T-cell (primary cell): ENCODE data around the gene FAM117B. TPM values are rescaled to one million over a fixed set of nuclear protein-coding genes. Genes with fewer than 3 reads are reported as not detected.

ENCODE experiments used
- ATAC-seq, 4 experiments: fragments of 200-7000 bp in 3 of 4; fragments of 150-1000 bp in 1 of 4; cut with Tn5 transposase; replicated peaks in 1 of 4; 1 replicate in 3 of 4; 2 replicates in 1 of 4; pipeline ENCODE4 v1.10.0; 2021; ENCODE audit warnings: moderate library complexity in 3 of 4, mild to moderate bottlenecking in 2 of 4, moderate number of reproducible peaks in 1 of 4
- CTCF ChIA-PET, 2 donors: fragments of 300-600 bp; sonication (Branson Sonifier 250); formaldehyde crosslinking; loops; one replicate each; lab custom pipeline; 2022; ENCODE audit warnings: antibody characterized with exemption in 2 of 2; lab: Charles Lee
- POLR2A ChIA-PET, 2 donors: fragments of 300-600 bp; sonication (Branson Sonifier 250); formaldehyde crosslinking; loops; one replicate each; lab custom pipeline; 2022; ENCODE audit warnings: antibody characterized with exemption in 2 of 2; lab: Charles Lee
- DNase-seq, 35 experiments: peaks; one replicate each; pipeline versions ENCODE4 v3.0.0 to v3.0.0-alpha.2; 2013 to 2023
- H3K27ac ChIP-seq: one replicate; pipeline ENCODE4 v1.5.1; 2013; ENCODE audit warnings: low read length
- H3K27me3 ChIP-seq, 2 experiments: replicated peaks in 1 of 2; 1 replicate in 1 of 2; 2 replicates in 1 of 2; pipeline versions ENCODE4 v1.6.1 to v1.7.0; 2013; ENCODE audit warnings: low read length in 1 of 2, mixed read lengths in 1 of 2; ENCODE audit not compliant: control insufficient read depth in 2 of 2, insufficient read depth in 2 of 2; ENCODE audit errors: extremely low read depth in 1 of 2
- H3K36me3 ChIP-seq, 2 donors: 1 replicate in 1 of 2; 2 replicates in 1 of 2; pipeline versions ENCODE4 v1.6.1 to v1.7.0; 2013; ENCODE audit warnings: low read length in 1 of 2; ENCODE audit not compliant: control insufficient read depth in 2 of 2, insufficient read depth in 1 of 2; ENCODE audit errors: extremely low read depth in 1 of 2
- H3K4me1 ChIP-seq, 2 experiments: 1 replicate in 1 of 2; 2 replicates in 1 of 2; pipeline versions ENCODE4 v1.6.1 to v1.7.0; 2013; ENCODE audit warnings: low read length in 2 of 2, mixed read lengths in 1 of 2; ENCODE audit not compliant: insufficient read depth in 2 of 2, control insufficient read depth in 1 of 2; ENCODE audit errors: extremely low read depth in 1 of 2
- H3K4me3 ChIP-seq, 2 donors: 1 replicate in 1 of 2; 2 replicates in 1 of 2; pipeline versions ENCODE4 v1.5.1 to v1.7.0; 2013; ENCODE audit warnings: mild to moderate bottlenecking in 2 of 2, low read length in 1 of 2, moderate library complexity in 1 of 2; ENCODE audit not compliant: control insufficient read depth in 1 of 2; ENCODE audit errors: extremely low read depth in 1 of 2
- H3K9me3 ChIP-seq: 2 replicates; pipeline ENCODE4 v1.7.0; 2013
- H3K27ac Mint-ChIP-seq, 2 donors: one replicate each; pipeline ENCODE4 v1.8.0; 2020 to 2021; ENCODE audit warnings: mild to moderate bottlenecking in 2 of 2, mixed read lengths in 2 of 2
- H3K27me3 Mint-ChIP-seq, 2 donors: one replicate each; pipeline ENCODE4 v1.8.0; 2021 to 2022; ENCODE audit warnings: mixed read lengths in 2 of 2
- H3K36me3 Mint-ChIP-seq: one replicate; pipeline ENCODE4 v1.8.0; 2021; ENCODE audit warnings: mixed read lengths
- H3K4me1 Mint-ChIP-seq, 3 donors: one replicate each; pipeline ENCODE4 v1.8.0; 2020 to 2022; ENCODE audit warnings: mixed read lengths in 3 of 3, mild to moderate bottlenecking in 1 of 3
- H3K4me3 Mint-ChIP-seq, 3 donors: one replicate each; pipeline ENCODE4 v1.8.0; 2020 to 2022; ENCODE audit warnings: mild to moderate bottlenecking in 3 of 3, mixed read lengths in 3 of 3, moderate library complexity in 3 of 3
- H3K9me3 Mint-ChIP-seq, 3 donors: one replicate each; pipeline ENCODE4 v1.8.0; 2020 to 2022; ENCODE audit warnings: mixed read lengths in 3 of 3
- WGBS: methylation state at CpG from one replicate; pipeline ENCODE4 v1.1.5; 2013; ENCODE audit warnings: missing lambda C conversion rate; ENCODE audit not compliant: insufficient coverage; 5-methylcytosine and 5-hydroxymethylcytosine counted together
- total RNA-seq, 35 experiments: library from RNA in 6 of 35; stranded (reverse) in 6 of 35; fragments of 120-200 nt in 1 of 35; gene quantifications; one replicate each; pipeline versions ENCODE4 v1.2.1 to v1.2.4 and lab custom pipeline; 2013 to 2026

Gene FAM117B
- total RNA-seq, 5 donors from 2014 or later (not counting 1 experiment from before 2014, with no cell fraction given), result 23.6 to 44.0 (median 28.4) TPM

DNA sequence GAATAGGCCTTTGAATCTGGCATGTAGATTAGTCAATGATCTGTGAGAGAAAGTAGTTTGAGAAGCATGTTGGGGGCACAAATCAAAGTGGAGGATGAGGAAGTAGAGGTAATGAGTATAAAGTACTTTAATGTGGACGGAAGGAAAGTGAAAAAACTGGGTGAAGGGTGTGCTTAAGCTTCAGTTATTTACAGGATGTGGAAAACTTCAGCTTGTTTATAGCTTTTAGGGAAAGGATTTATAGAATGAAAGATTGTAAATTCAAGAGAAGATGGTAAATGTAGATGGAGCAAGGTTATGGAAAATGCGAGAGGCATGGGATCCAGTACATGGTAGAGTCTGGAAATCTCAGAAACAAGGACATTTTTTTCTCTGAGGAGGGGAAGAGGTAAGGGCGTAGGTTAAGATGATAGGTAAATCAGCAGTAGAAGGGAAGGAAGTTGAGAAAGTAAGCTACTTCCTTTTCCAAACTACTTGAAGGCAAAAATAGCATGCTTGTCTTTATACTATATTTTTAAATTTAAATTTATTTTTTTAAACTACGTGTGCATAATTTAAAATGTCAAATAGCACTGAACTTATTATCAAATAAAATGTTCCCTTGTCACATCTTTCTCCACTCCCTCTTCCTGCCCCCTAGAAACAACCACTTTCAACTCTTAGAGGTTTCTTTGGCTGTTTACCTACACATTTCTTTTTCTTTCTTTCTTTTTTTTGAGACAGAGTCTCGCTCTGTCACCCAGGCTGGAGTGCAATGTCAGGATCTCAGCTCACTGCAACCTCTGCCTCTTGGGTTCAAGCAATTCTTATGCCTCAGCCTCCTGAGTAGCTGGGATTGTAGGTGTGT, 8.5 kb downstream of the FAM117B start:
- peaks cover 65 to 70% (median 67%) of the 10 kb centered on the region in 3 donors for H3K4me1 Mint-ChIP-seq
- H3K27ac Mint-ChIP-seq, result peak overlapping the region; percentile 89 to 92
- Histone ChIP-seq H3K27me3 (no peaks in the 10 kb centered on the region), H3K27ac (peak overlapping the region; percentile 77), H3K9me3 (no peaks in the 10 kb centered on the region), H3K36me3 (no peaks in the 10 kb centered on the region), H3K4me3 (peak overlapping the region; percentile 21 to 32), H3K4me1 (peaks cover 46 to 77% of the 10 kb centered on the region in 2 experiments)
- ATAC-seq (peak; percentile 79 to 91 (median 88)), DNase-seq (peak in 8 of 35 experiments; percentile 7 to 69 (median 20))
- ChIA-PET CTCF (interaction anchor here (0.6 to 2.5 kb wide), 4 partner anchors 13 to 227 kb away, joined by 3 to 8 read pairs (median 4); no protein-coding TSS in a partner anchor), POLR2A (interaction anchor here (0.6 to 2.3 kb wide), 3 partner anchors 9 to 37 kb away, joined by 3 to 11 read pairs (median 4); partner anchors contain the start of gene FAM117B (in 1 of the 2))
- no peaks in the 10 kb centered on the region for H3K9me3 Mint-ChIP-seq
- 3% methylated on average over 2 of the region's 5 CpGs for WGBS
- H3K27me3 Mint-ChIP-seq, result no peaks in the 10 kb centered on the region
- peak overlapping the region in 2 of 3 donors; percentile 66 to 69 for H3K4me3 Mint-ChIP-seq
- H3K36me3 Mint-ChIP-seq, result peaks cover under 1% of the 10 kb centered on the region

GRCh38 chr2:202652119-202652518, 17.4 kb downstream of the FAM117B start:
- Mint-ChIP-seq H3K9me3 (no peaks in the 10 kb centered on the region), H3K27ac (peak overlapping the region; percentile 65 to 68), H3K36me3 (peaks cover 3% of the 10 kb centered on the region), H3K4me1 (peaks cover 77 to 91% (median 83%) of the 10 kb centered on the region in 3 donors), H3K27me3 (no peaks in the 10 kb centered on the region), H3K4me3 (peak overlapping the region in 1 of 3 donors; percentile 35)
- H3K36me3 ChIP-seq, result no peaks in the 10 kb centered on the region
- ATAC-seq (no peak), DNase-seq (no peak)
- H3K4me1 ChIP-seq, result peaks cover 35 to 44% of the 10 kb centered on the region in 2 experiments
- H3K27me3 ChIP-seq, result no peaks in the 10 kb centered on the region
- ChIA-PET CTCF (interaction anchor here in 1 of 2 donors (0.7 kb wide), 1 partner anchor 153 kb away, joined by 5 read pairs; no protein-coding TSS in a partner anchor), POLR2A (no interaction called here)
- no peak overlapping the region for H3K4me3 ChIP-seq
- no CpG with 5 or more reads among the region's 4 CpGs for WGBS
- H3K9me3 ChIP-seq, result no peaks in the 10 kb centered on the region
- H3K27ac ChIP-seq, result no peak overlapping the region

GRCh38 chr2:202653890-202654289, 19.1 kb downstream of the FAM117B start:
- Histone ChIP-seq H3K27ac (no peak overlapping the region), H3K9me3 (no peaks in the 10 kb centered on the region), H3K4me3 (no peak overlapping the region), H3K36me3 (no peaks in the 10 kb centered on the region), H3K4me1 (peaks cover 40 to 48% of the 10 kb centered on the region in 2 experiments), H3K27me3 (no peaks in the 10 kb centered on the region)
- DNase-seq (no peak), ATAC-seq (no peak)
- whole genome bisulfite sequencing, result 84% methylated on average over 3 of the region's 4 CpGs
- ChIA-PET POLR2A (no interaction called here), CTCF (no interaction called here)
- peaks cover 80 to 96% (median 86%) of the 10 kb centered on the region in 3 donors for H3K4me1 Mint-ChIP-seq
- no peaks in the 10 kb centered on the region for H3K9me3 Mint-ChIP-seq
- peak overlapping the region; percentile 65 to 68 for H3K27ac Mint-ChIP-seq
- no peaks in the 10 kb centered on the region for H3K27me3 Mint-ChIP-seq
- peaks cover 3% of the 10 kb centered on the region for H3K36me3 Mint-ChIP-seq
- H3K4me3 Mint-ChIP-seq, result peak overlapping the region in 2 of 3 donors; percentile 6 to 29

DNA sequence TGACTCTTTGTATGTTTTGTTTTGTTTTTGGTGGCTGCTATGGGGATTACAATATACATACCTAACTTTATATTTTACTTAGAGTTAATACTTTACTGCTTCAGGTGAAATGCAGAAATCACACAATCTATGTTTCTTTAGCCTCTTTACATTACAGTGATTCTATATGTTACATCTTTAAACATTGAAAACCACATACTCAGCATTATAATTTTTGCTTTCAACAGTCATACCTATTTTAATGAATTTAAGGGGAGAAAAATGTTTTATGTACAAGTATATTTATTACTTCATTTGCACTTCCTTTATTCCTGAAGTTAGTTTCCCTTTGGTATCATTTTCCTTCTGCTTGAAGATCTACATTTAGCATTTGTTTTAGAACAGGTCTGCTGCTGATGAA, 23.1 kb downstream of the FAM117B start:
- POLR2A ChIA-PET, result no interaction called here
- Histone ChIP-seq H3K36me3 (no peaks in the 10 kb centered on the region), H3K27ac (no peak overlapping the region), H3K27me3 (no peaks in the 10 kb centered on the region), H3K4me3 (no peak overlapping the region), H3K4me1 (peaks cover 24 to 44% of the 10 kb centered on the region in 2 experiments), H3K9me3 (no peaks in the 10 kb centered on the region)
- H3K27me3 Mint-ChIP-seq, result no peaks in the 10 kb centered on the region
- CTCF ChIA-PET, result no interaction called here
- peaks cover 86 to 91% (median 89%) of the 10 kb centered on the region in 3 donors for H3K4me1 Mint-ChIP-seq
- no peaks in the 10 kb centered on the region for H3K9me3 Mint-ChIP-seq
- H3K4me3 Mint-ChIP-seq, result peak overlapping the region; percentile 29 to 72 (median 44)
- peaks cover 15% of the 10 kb centered on the region for H3K36me3 Mint-ChIP-seq
- peak overlapping the region; percentile 78 to 84 for H3K27ac Mint-ChIP-seq
- DNase-seq (no peak), ATAC-seq (no peak)

GRCh38 chr2:202660796-202661195, 26.0 kb downstream of the FAM117B start:
- peaks cover 81 to 90% (median 82%) of the 10 kb centered on the region in 3 donors for H3K4me1 Mint-ChIP-seq
- no peak overlapping the region for H3K27ac ChIP-seq
- H3K4me1 ChIP-seq, result peaks cover 32 to 39% of the 10 kb centered on the region in 2 experiments
- CTCF ChIA-PET, result interaction anchor here in 1 of 2 donors (0.9 to 1.1 kb wide), 2 partner anchors 9 to 13 kb away, joined by 3 to 6 read pairs; no protein-coding TSS in a partner anchor
- H3K9me3 Mint-ChIP-seq, result no peaks in the 10 kb centered on the region
- POLR2A ChIA-PET, result interaction anchor here in 1 of 2 donors (0.6 kb wide), 1 partner anchor 10 kb away, joined by 3 read pairs; no protein-coding TSS in a partner anchor
- H3K9me3 ChIP-seq, result no peaks in the 10 kb centered on the region
- ATAC-seq, result no peak
- H3K36me3 ChIP-seq, result no peaks in the 10 kb centered on the region
- H3K27me3 ChIP-seq, result no peaks in the 10 kb centered on the region
- DNase-seq, result no peak
- no peaks in the 10 kb centered on the region for H3K27me3 Mint-ChIP-seq
- H3K4me3 ChIP-seq, result no peak overlapping the region
- peaks cover 15% of the 10 kb centered on the region for H3K36me3 Mint-ChIP-seq
- WGBS, result no CpG with 5 or more reads among the region's 2 CpGs
- H3K27ac Mint-ChIP-seq, result peak overlapping the region; percentile 38 to 68
- no peak overlapping the region for H3K4me3 Mint-ChIP-seq

GRCh38 chr2:202669841-202670240, 35.1 kb downstream of the FAM117B start:
- H3K36me3 ChIP-seq, result no peaks in the 10 kb centered on the region
- ChIA-PET POLR2A (interaction anchor here (0.6 to 1.3 kb wide), 7 partner anchors 17 to 674 kb away, joined by 3 to 5 read pairs (median 3); partner anchors contain the start of gene FAM117B (in 1 of the 2)), CTCF (interaction anchor here (0.5 to 1.4 kb wide), 3 partner anchors 9 to 567 kb away, joined by 3 to 4 read pairs (median 3); no protein-coding TSS in a partner anchor)
- Mint-ChIP-seq H3K36me3 (peaks cover 11% of the 10 kb centered on the region), H3K27ac (peak overlapping the region; percentile 85 to 91), H3K4me1 (peaks cover 83 to 88% (median 85%) of the 10 kb centered on the region in 3 donors), H3K27me3 (no peaks in the 10 kb centered on the region), H3K9me3 (no peaks in the 10 kb centered on the region), H3K4me3 (peak overlapping the region; percentile 44 to 66 (median 50))
- no peaks in the 10 kb centered on the region for H3K9me3 ChIP-seq
- DNase-seq (peak in 1 of 35 experiments; percentile 41), ATAC-seq (peak; percentile 49 to 85 (median 60))
- no peaks in the 10 kb centered on the region for H3K27me3 ChIP-seq
- peaks cover 45 to 55% of the 10 kb centered on the region in 2 experiments for H3K4me1 ChIP-seq
- peak overlapping the region; percentile 51 for H3K27ac ChIP-seq
- no CpG with 5 or more reads among the region's 1 CpG for WGBS
- no peak overlapping the region for H3K4me3 ChIP-seq
